ENCODE results near the gene CAMKV. TPM values are rescaled to one million over a fixed set of nuclear protein-coding genes. Genes with fewer than 3 reads are reported as not detected.

CAMKV gene
- total RNA-seq, 1 experiment from 2014 or later, result 13.1 TPM

DNA sequence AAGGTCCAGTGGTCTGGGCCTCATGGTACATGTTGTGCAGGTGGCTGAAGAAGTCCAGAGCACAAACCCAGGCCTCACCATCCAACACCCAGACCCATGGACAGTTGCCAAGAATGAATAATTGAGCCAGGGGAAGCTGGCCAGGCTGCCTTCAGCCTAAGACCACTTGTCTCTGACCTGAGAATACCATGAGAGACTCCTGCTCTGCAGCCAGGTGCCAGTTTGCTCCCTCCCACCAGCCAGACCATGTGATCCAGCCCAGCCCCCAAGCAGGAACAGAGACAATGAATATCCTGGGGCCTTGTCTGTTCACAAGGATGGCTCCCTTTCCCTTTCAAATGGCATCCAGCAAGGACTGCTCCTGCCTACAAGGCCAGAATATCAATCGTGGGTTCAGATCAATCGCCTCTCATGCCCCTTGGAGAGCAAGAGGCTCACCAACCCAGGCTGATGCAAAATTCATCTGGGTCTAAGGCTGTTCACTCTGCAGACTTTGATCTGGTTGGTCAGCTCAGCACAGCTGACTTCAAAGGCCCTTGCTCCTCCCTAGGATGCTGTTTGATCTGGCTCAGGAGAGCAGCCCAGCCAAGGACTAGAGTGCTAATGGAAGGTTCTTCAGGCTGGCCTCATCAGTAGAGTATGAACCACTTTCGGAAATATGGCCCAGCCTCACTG lies 26.7 kb downstream of the CAMKV start:
- intact Hi-C loops (cut with micrococcal nuclease; ENCODE audit: unreplicated experiment), result no loop called here
- H3K9me3 Mint-ChIP-seq (ENCODE audit: unreplicated experiment), result no peaks in the 10 kb centered on the region
- H3K4me1 Mint-ChIP-seq (ENCODE audit: low read depth, unreplicated experiment), result no peaks in the 10 kb centered on the region
- no peak for DNase-seq
- no peak for TF ChIP-seq CTCF (IDR thresholded peaks at IDR 0.05; ENCODE audit: insufficient read depth in 1 of 2, low read depth in 1 of 2, low read length in 1 of 2, severe bottlenecking in 1 of 2, unreplicated experiment in 1 of 2)
- H3K27ac Mint-ChIP-seq (ENCODE audit: unreplicated experiment), result no peak overlapping the region
- H3K9me3 ChIP-seq, result no peaks in the 10 kb centered on the region
- ChIA-PET CTCF (no interaction called here), POLR2A (no interaction called here)
- H3K27me3 Mint-ChIP-seq (ENCODE audit: insufficient read depth, unreplicated experiment), result no peaks in the 10 kb centered on the region
- H3K27me3 ChIP-seq (replicated peaks; ENCODE audit: control insufficient read depth, insufficient read depth, low read length), result no peaks in the 10 kb centered on the region
- no TSS peak for BruUV-seq (replicated peaks)
- no peak overlapping the region for H3K4me3 Mint-ChIP-seq (ENCODE audit: unreplicated experiment)
- no peaks in the 10 kb centered on the region for H3K36me3 ChIP-seq (ENCODE audit: control insufficient read depth, insufficient read depth, low read length)
- peaks cover 29% of the 10 kb centered on the region for H3K36me3 Mint-ChIP-seq (ENCODE audit: insufficient read depth, unreplicated experiment)
- no peak overlapping the region for H3K4me3 ChIP-seq (ENCODE audit: low read depth, low read length)
- no peaks in the 10 kb centered on the region for H3K4me1 ChIP-seq

GRCh38 chr3:49841806-49842205 lies 27.9 kb downstream of the CAMKV start:
- H3K36me3 ChIP-seq (ENCODE audit: control insufficient read depth, insufficient read depth, low read length), result no peaks in the 10 kb centered on the region; the same call in 1 of the 2 replicates
- H3K9me3 Mint-ChIP-seq (ENCODE audit: unreplicated experiment), result no peaks in the 10 kb centered on the region
- DNase-seq, result no peak
- no peaks in the 10 kb centered on the region for H3K27me3 ChIP-seq (replicated peaks; ENCODE audit: control insufficient read depth, insufficient read depth, low read length)
- no peak overlapping the region for H3K27ac Mint-ChIP-seq (ENCODE audit: unreplicated experiment)
- no peak overlapping the region for H3K4me3 ChIP-seq (ENCODE audit: low read depth, low read length)
- H3K4me1 Mint-ChIP-seq (ENCODE audit: low read depth, unreplicated experiment), result no peaks in the 10 kb centered on the region
- H3K36me3 Mint-ChIP-seq (ENCODE audit: insufficient read depth, unreplicated experiment), result peaks cover 35% of the 10 kb centered on the region
- H3K9me3 ChIP-seq, result no peaks in the 10 kb centered on the region
- H3K27me3 Mint-ChIP-seq (ENCODE audit: insufficient read depth, unreplicated experiment), result no peaks in the 10 kb centered on the region
- TF ChIP-seq CTCF (IDR thresholded peaks at IDR 0.05; ENCODE audit: insufficient read depth in 1 of 2, low read depth in 1 of 2, low read length in 1 of 2, severe bottlenecking in 1 of 2, unreplicated experiment in 1 of 2), result no peak
- ChIA-PET CTCF (interaction anchor here (0.7 to 2.8 kb wide), 6 partner anchors 32 to 88 kb away, joined by 3 to 12 read pairs (median 4); partner anchors contain the start of genes INKA1 and MON1A), POLR2A (no interaction called here)
- no peaks in the 10 kb centered on the region for H3K4me1 ChIP-seq
- BruUV-seq (replicated peaks), result no TSS peak
- intact Hi-C loops (cut with micrococcal nuclease; ENCODE audit: unreplicated experiment), result loop anchor here (1.0 kb wide), 2 partner anchors 31 to 64 kb away; no protein-coding TSS in a partner anchor
- H3K4me3 Mint-ChIP-seq (ENCODE audit: unreplicated experiment), result no peak overlapping the region

- no peaks in the 10 kb centered on the region; the same call in 1 of the 2 replicates for H3K36me3 ChIP-seq (ENCODE audit: control insufficient read depth, insufficient read depth, low read length)
- no peaks in the 10 kb centered on the region for H3K27me3 ChIP-seq (replicated peaks; ENCODE audit: control insufficient read depth, insufficient read depth, low read length)
- H3K9me3 ChIP-seq, result no peaks in the 10 kb centered on the region
- peaks cover 41% of the 10 kb centered on the region for H3K36me3 Mint-ChIP-seq (ENCODE audit: insufficient read depth, unreplicated experiment)
- no peaks in the 10 kb centered on the region for H3K27me3 Mint-ChIP-seq (ENCODE audit: insufficient read depth, unreplicated experiment)
- H3K4me1 Mint-ChIP-seq (ENCODE audit: low read depth, unreplicated experiment), result no peaks in the 10 kb centered on the region
- intact Hi-C loops (cut with micrococcal nuclease; ENCODE audit: unreplicated experiment), result loop anchor here (1.0 kb wide), 2 partner anchors 32 to 65 kb away; no protein-coding TSS in a partner anchor
- H3K9me3 Mint-ChIP-seq (ENCODE audit: unreplicated experiment), result no peaks in the 10 kb centered on the region
- BruUV-seq (replicated peaks), result no TSS peak
- TF ChIP-seq CTCF (IDR thresholded peaks at IDR 0.05; ENCODE audit: insufficient read depth in 1 of 2, low read depth in 1 of 2, low read length in 1 of 2, severe bottlenecking in 1 of 2, unreplicated experiment in 1 of 2), result peak; percentile 46 to 57
- DNase-seq, result peak; percentile 52 to 54
- CTCF ChIA-PET, result interaction anchor here (0.7 to 2.8 kb wide), 6 partner anchors 32 to 89 kb away, joined by 3 to 12 read pairs (median 4); partner anchors contain the start of genes INKA1 and MON1A
- H3K4me3 Mint-ChIP-seq (ENCODE audit: unreplicated experiment), result no peak overlapping the region
- H3K4me3 ChIP-seq (ENCODE audit: low read depth, low read length), result no peak overlapping the region
- H3K4me1 ChIP-seq, result no peaks in the 10 kb centered on the region
- no peak overlapping the region for H3K27ac Mint-ChIP-seq (ENCODE audit: unreplicated experiment)
- POLR2A ChIA-PET, result interaction anchor here (0.6 kb wide), 1 partner anchor 92 kb away, joined by 3 read pairs; no protein-coding TSS in a partner anchor
These were observed 28.5 kb downstream of the CAMKV start for GRCh38 chr3:49841126-49841696.
